ENCODE results near the gene FCGR1A.
"Not testable (repeated sequence)": the region's sequence is repeated elsewhere in the genome, so short reads cannot be mapped to it uniquely, and the experiment has no call there.

FCGR1A gene

GRCh38 chr1:149777084-149777483 lies 5.4 kb upstream of the FCGR1A start:
- DNase-seq = not testable (repeated sequence)

- not testable (repeated sequence) for DNase-seq
These were observed 4.2 kb upstream of the FCGR1A start for GRCh38 chr1:149778313-149778712.

DNA sequence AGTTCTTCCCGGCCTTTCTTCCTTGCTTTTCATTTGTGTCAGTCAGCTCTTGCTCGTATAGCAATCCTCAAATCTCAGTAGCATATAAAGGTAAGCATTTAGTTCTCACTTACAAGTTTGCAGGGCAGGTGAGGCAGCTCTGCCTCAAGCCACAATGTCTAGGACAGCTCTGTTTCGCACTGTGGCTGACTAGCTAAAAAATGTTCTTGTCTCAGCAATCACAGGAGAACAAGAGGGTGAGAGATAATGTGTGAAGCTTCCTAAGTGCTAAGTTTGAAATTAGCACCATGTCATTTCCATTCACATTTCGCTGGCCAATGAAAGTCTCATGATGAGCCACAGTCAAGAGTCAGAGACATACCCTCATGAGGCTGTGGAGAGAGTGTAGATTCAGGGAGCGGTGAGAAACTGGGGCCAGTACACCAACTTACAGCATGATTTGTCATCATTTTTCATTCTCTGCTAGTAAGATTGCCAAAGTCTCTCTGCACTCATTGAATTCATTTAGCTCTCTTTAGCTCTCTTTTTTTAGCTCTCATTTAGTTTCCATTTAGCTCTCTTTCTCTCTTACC lies 995 bp upstream of the FCGR1A start:
- not testable (repeated sequence) for DNase-seq

DNA sequence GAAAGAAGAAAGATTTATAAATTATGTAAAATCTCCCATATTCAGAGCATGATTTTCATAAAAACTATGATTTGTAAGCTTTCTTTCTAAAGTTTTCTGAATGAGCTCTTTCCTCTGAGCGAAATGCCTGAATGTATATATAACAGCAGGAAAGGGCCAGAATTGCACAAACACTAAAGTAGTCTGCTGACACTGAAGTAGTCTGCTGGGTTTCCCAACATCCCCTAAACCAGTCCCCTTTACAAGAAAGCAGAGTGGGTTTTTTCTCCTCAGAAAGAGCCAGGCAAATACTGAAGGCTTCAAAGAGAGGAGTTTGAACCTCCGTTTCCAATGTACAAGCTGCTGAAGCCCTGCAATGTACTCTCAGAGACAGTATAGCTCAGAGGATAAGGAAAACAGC lies 795 bp downstream of the FCGR1A start:
- DNase-seq = not testable (repeated sequence)

- DNase-seq = not testable (repeated sequence)
These were observed 1.4 kb downstream of the FCGR1A start for GRCh38 chr1:149783868-149784267.

GRCh38 chr1:149787688-149788451 lies 5.4 kb downstream of the FCGR1A start:
- DNase-seq = not testable (repeated sequence)

DNA sequence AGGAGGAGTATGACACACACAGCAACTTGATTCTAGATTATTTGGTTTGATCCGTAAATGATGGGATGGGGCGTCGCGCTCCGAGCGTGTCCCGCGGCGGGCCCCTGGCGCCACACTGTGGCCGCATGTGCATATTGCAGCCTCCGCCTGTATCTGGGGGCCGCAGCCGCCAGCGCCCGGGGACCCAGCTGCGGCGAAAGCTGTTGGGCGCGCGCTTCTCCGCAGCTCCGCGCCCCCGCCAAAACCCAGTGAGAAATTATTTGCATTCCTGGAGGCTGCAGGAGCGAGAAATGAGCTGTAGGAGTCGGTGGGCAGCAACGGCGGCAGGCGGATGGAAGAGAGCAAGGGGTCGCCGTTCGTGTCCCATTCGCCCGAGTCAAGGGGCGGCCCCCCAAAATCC lies 10.0 kb downstream of the FCGR1A start:
- peak in 38 of 56 donors; percentile 3 to 67 (median 28) for DNase-seq

DNA sequence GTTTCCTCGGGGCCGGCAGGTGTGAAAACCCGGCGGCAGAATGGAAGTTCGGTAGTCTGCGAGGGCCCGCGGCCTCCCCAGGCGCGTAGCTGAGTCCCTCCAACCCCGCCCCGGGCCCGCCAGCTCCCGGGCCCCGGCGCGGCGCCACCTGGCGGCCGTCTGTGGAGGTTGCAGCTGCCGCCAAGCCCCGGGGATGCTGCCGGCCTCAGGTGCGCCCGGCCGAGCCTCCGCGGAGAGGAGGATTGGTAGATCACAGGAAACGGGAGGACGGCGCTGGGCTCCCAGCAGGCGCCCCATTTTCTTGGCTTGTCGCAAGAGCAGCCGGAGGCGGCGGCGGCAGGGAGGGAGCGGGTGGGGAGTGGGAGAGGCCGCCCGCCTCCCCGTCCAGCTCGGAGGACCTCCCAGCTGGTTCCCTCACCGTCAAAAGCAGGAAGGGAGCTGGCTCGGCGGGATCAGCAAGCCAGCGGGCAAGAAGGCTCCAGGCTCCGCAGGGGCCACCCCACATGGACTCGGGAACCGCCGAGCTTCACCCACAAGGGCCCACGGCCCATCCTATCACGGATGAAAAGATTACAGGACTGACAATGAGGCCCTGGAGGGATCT lies 10.5 kb downstream of the FCGR1A start:
- peak in 47 of 56 donors; percentile 5 to 75 (median 40) for DNase-seq

DNA sequence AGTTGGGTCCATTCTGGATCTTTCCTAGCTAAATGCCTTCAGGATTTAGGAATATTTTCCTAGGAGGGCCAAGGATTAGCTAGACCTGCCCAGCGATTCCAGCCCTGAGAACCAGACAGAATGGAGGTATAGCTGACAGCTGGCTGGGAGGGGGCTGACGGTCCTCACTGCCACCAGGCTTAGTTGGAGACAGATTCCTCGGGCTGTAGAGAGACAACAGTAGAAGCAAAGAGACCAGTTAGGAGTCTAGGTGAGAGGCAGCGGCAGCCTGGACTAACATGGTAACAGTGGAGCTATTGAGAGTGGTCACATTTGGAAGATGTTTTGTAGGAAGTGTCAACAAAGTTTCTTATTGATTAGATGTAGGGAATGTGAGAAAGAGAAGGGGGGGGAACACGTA lies 11.4 kb downstream of the FCGR1A start:
- DNase-seq = not testable (repeated sequence)

GRCh38 chr1:149801628-149802027 lies 19.1 kb downstream of the FCGR1A start:
- DNase-seq = not testable (repeated sequence)

DNA sequence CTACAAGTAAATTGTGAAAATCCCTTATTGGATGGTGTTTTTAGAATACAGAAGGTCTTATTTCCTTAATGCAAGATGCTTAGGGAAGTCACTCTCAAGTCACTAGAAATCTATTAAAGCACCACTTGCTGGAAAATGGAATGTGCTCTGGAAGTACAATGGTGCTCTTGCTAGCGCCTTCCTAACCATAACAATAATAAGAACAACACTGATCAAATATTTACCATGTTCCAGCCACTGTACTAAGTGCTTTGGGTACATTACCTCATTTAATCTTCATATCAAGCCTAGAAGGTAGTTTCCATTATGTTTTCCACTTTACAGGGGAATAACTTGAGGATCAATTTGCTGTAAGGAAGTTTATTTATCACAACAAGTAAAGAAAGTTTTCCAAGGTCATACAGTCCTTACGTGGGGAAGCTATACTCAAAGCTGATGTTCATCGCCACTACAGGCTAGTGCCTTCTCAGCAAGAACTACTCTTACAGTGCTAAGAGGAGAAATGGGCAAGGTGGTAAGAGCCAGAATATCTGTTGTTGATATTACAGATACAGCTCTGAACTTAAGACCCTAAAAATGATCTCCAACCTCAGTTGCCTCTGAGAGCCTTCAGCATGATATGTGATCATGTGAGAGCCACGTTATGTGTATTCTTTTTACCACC lies 22.1 kb downstream of the FCGR1A start:
- DNase-seq = not testable (repeated sequence)

DNA sequence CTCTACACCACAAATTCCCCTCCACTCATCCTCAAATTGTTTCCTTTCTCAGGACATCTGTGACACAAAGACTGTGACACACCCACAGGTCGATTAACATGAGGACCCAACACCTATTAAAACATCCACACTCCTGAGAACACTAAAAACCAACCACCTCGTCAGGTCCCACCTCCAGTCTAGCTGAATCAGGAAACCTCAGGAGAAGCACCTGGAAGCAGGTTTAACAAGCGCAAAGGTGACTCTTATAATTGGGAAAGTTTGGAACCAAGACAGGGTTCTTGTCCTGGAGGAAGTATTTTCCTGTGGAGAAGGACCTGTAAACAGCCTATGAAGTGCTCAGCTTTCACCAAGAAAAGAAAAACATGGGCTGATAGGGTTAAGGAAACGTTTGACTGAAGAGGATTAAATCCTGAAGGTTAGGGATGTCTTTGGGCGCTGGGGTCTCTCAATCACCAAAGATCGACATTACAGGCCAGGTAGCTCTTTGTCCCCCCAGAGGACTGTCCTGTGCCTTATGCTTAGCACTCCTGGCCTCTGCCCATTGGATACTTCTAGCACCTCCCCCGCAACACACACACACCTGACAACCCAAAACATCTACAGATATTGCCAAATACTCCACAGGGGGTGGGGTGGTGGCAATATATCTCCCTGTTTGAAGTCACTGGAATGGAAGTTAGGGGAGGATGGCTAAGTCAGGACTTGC lies 28.4 kb downstream of the FCGR1A start:
- DNase-seq = not testable (repeated sequence)

DNA sequence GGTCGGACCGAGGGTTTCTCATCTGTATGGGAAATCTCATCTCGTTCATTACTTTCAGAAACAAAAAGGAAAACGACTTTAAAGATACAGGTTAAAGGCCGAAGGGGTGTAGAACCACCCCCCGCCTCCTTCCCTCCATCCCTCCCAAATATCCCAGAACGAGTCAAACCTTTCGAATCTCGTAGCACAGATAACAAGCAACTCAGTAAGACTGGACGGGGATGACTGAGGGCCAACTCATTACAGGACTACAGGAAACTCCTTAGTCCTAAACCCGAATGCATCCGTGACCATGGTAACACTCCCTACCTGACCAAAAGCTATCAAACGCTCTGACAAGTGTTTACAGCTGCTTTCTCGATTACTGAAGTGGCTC lies 29.0 kb downstream of the FCGR1A start:
- not testable (repeated sequence) for DNase-seq

DNA sequence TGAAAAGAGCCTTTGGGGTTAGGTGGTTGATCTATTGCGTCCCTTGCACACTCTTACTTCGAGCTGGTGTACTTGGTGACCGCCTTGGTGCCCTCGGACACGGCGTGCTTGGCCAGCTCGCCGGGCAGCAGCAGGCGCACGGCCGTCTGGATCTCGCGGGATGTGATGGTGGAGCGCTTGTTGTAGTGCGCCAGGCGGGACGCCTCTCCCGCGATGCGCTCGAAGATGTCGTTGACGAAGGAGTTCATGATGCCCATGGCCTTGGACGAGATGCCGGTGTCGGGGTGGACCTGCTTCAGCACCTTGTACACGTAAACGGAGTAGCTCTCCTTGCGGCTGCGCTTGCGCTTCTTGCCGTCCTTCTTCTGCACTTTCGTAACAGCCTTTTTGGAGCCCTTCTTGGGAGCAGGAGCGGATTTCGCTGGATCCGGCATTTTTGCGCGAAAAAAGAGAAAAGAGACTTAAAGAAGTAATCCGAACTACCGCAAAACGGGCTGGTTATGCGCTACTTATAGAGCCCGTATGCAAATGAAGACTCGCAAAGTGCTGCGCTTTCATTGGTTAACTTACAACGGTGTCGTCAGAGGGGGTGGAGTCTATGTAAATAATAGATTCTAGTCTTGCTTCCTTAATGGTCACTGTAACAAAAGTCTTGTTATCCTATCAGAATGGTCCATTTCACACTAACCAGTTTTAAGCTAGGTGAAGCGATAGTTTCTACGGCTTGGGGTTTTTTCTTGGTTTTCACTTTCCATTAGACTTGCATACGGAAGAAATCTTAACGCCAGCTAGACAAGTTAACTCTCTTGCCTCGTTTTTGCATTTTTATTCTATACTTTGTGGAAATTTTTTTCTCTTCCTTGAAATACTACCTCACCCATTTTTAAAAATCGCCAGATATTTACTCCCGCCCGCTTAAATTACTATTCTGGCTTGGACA lies 29.7 kb downstream of the FCGR1A start:
- DNase-seq = peak in 54 of 56 donors; percentile 28 to 96 (median 78)

- DNase-seq = peak in 38 of 56 donors; percentile 0 to 77 (median 20)
These were observed 30.7 kb downstream of the FCGR1A start for GRCh38 chr1:149812893-149813801.

GRCh38 chr1:149820387-149820786 lies 37.9 kb downstream of the FCGR1A start:
- DNase-seq = not testable (repeated sequence)

- DNase-seq = not testable (repeated sequence)
These were observed 44.1 kb downstream of the FCGR1A start for GRCh38 chr1:149826555-149826954.

GRCh38 chr1:149831764-149832315 lies 49.3 kb downstream of the FCGR1A start:
- DNase-seq = not testable (repeated sequence)
